Measurements from ENCODE around the gene CDC42SE2.

DNA sequence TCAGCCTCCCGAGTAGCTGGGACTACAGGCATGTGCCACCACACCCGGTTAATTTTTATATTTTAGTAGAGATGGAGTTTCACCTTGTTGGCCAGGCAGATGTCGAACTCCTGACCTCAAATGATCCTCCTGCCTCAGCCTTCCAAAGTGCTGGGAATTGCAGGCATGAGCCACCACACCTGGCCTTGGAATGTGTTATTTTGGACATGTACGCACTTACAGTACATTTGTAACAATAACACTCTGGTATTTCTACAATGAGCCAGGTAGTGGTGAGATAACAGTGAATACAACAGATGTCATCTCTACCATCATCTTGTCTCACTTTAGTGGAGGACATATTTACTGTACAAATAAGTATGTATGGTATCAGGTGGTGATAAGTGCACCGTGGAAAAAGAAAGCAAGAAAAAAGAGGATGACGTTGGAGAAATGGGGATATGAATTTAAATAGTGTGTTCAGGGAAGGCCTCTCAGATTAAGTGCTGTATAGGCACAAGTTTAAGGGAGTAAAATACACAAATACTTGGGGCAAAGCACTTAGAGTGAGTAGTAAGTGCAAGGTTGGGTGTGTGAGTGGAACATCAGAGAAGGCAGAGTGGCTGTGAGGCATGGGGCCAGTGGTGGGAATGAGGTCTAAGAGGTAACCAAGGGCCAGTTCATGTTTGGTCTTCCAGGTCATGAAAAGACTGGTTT is 100.1 kb downstream of the CDC42SE2 start:
- TF ChIP-seq, protein P1, sequence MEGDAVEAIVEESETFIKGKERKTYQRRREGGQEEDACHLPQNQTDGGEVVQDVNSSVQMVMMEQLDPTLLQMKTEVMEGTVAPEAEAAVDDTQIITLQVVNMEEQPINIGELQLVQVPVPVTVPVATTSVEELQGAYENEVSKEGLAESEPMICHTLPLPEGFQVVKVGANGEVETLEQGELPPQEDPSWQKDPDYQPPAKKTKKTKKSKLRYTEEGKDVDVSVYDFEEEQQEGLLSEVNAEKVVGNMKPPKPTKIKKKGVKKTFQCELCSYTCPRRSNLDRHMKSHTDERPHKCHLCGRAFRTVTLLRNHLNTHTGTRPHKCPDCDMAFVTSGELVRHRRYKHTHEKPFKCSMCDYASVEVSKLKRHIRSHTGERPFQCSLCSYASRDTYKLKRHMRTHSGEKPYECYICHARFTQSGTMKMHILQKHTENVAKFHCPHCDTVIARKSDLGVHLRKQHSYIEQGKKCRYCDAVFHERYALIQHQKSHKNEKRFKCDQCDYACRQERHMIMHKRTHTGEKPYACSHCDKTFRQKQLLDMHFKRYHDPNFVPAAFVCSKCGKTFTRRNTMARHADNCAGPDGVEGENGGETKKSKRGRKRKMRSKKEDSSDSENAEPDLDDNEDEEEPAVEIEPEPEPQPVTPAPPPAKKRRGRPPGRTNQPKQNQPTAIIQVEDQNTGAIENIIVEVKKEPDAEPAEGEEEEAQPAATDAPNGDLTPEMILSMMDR (IDR thresholded peaks at IDR 0.05 in 4 of 5, conservative IDR thresholded peaks at IDR 0.05 in 1 of 5) = no peak
- TF ChIP-seq POLR2A (IDR thresholded peaks at IDR 0.05) = no peak
